Panc1 (cell line): ENCODE results near the gene TRIM62.

Source experiments
- CTCF ChIP-seq: fragments of 450-650 bp; IDR thresholded peaks from 2 replicates; pipeline ENCODE4 v1.5.1; 2017; ENCODE audit warnings: mild to moderate bottlenecking
- POLR2AphosphoS5 ChIP-seq: IDR thresholded peaks from 2 replicates; pipeline ENCODE4 v1.6.1; 2012; ENCODE audit warnings: mild to moderate bottlenecking, low read depth, low read length, moderate library complexity
- REST ChIP-seq, 2 experiments: IDR thresholded peaks; 2 replicates each; pipeline ENCODE4 v1.6.1; 2011 to 2012; ENCODE audit warnings: low read depth in 2 of 2, control low read depth in 1 of 2, low read length in 1 of 2, mild to moderate bottlenecking in 1 of 2, moderate library complexity in 1 of 2; ENCODE audit not compliant: insufficient read depth in 1 of 2
- TCF7L2 ChIP-seq: IDR thresholded peaks from 2 replicates; pipeline ENCODE4 v1.6.1; 2011; ENCODE audit warnings: mild to moderate bottlenecking, low read depth, low read length, inconsistent platforms

GRCh38 chr1:33183306-33183705, 1.5 kb upstream of the TRIM62 start:
- TF ChIP-seq CTCF: no peak
- no peak for TF ChIP-seq POLR2AphosphoS5
- TF ChIP-seq REST (IDR thresholded peaks at IDR 0.05; ENCODE audit: insufficient read depth in 1 of 2, low read depth in 2 of 2, low read length in 1 of 2): no peak
- no peak for TF ChIP-seq TCF7L2
